Measurements from ENCODE around the gene TMEM82.

DNA sequence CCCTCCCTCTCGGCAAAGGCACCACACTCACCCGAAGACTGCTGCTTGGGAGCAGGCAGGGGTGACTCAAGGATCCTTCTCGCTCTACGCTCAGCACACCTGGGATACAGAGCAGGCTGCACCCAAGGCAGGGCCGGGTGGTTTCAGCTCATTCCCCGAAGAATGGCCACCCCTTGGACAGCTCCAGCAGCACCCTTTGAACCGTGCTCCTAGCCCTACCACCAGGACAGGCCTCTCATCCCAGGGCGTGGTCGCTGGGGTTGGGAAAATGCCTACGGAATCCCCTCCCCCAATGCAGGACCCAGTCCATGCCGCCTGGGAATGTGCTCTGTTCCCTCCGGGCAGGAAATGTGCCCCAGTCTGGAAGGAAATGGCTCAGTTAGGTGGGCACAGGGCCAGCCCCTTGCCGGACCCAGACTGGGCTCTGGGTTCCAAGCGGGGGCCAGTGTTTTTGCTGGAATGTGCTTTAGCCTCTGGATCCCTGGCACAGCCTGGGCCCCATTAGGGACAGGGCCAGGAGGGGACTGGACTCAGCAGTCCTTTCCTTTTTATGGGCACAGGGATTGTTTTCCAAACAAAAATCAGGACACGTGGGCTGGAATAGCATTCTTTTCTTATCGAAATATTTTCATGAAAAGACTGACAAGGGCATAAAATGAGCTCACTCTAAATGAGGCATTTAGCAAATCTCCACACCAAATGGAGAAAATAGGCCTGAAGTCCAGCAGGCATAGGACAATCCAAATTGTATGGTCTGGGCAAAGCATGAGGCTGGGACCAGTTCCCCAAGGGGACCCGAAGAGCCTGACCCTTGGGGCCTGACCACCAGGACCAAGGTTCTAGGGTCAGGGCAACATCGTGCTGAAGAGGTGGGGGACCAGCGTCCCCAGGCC lies 7.3 kb downstream of the TMEM82 start:
- TF ChIP-seq SPI1 (IDR thresholded peaks at IDR 0.05; ENCODE audit: low read depth, low read length), result no peak
- no peak for TF ChIP-seq POLR2AphosphoS5 (IDR thresholded peaks at IDR 0.05; ENCODE audit: low read depth, low read length)
- no peak for TF ChIP-seq TAF1 (IDR thresholded peaks at IDR 0.05; ENCODE audit: low read depth, low read length)
- no peak for TF ChIP-seq POLR2A (IDR thresholded peaks at IDR 0.05; ENCODE audit: low read depth, low read length)
- no peak for TF ChIP-seq POU2F2 (IDR thresholded peaks at IDR 0.05; ENCODE audit: low read depth, low read length)
